A673 (cell line): ENCODE data around the gene ARSI. TPM values are rescaled to one million over a fixed set of nuclear protein-coding genes. Genes with fewer than 3 reads are reported as not detected.

ENCODE experiments used
- BruUV-seq: library from RNA; stranded (reverse); fragments of 400-500 nt; replicated peaks from 2 replicates; lab custom pipeline; 2021; lab: Mats Ljungman, UMichigan
- CTCF ChIA-PET: fragments of 300-600 bp; sonication (Branson Sonifier 250); formaldehyde crosslinking; loops from one replicate; lab custom pipeline; 2022; ENCODE audit warnings: antibody characterized with exemption; lab: Charles Lee
- POLR2A ChIA-PET: fragments of 300-600 bp; sonication (Branson Sonifier 250); formaldehyde crosslinking; loops from one replicate; lab custom pipeline; 2022; ENCODE audit warnings: antibody characterized with exemption; ENCODE audit not compliant: low non-redundant PET; lab: Charles Lee
- DNase-seq: peaks from one replicate; pipeline ENCODE4 v3.0.0-alpha.2; 2015; ENCODE audit warnings: low spot score
- H3K27ac ChIP-seq: fragments of 200-600 bp; sonication (generic); 2 replicates; pipeline ENCODE4 v1.5.1; 2016; ENCODE audit warnings: mixed run types, low read depth, mild to moderate bottlenecking, mixed read lengths, antibody characterized with exemption, low read length; ENCODE audit not compliant: poor library complexity, severe bottlenecking
- H3K27me3 ChIP-seq: fragments of 200-600 bp; sonication (generic); replicated peaks from 2 replicates; pipeline ENCODE4 v1.6.1; 2017; ENCODE audit warnings: mixed run types, low read depth, mild to moderate bottlenecking, mixed read lengths, antibody characterized with exemption, low read length; ENCODE audit not compliant: insufficient read depth, poor library complexity
- H3K36me3 ChIP-seq: fragments of 200-600 bp; sonication (generic); 2 replicates; pipeline ENCODE4 v1.6.1; 2016; ENCODE audit warnings: mixed run types, mild to moderate bottlenecking, mixed read lengths, antibody characterized with exemption, low read length; ENCODE audit not compliant: insufficient read depth, poor library complexity, severe bottlenecking
- H3K4me1 ChIP-seq: fragments of 200-600 bp; sonication (generic); 2 replicates; pipeline ENCODE4 v1.6.1; 2017; ENCODE audit warnings: mixed run types, mild to moderate bottlenecking, mixed read lengths, antibody characterized with exemption, low read length; ENCODE audit not compliant: insufficient read depth, poor library complexity, severe bottlenecking
- H3K4me3 ChIP-seq: fragments of 200-600 bp; sonication (generic); 2 replicates; pipeline ENCODE4 v1.5.1; 2016; ENCODE audit warnings: low read depth, mixed run types, mild to moderate bottlenecking, mixed read lengths, low read length; ENCODE audit not compliant: poor library complexity, severe bottlenecking
- H3K9me3 ChIP-seq: fragments of 200-600 bp; sonication (generic); 2 replicates; pipeline ENCODE4 v1.6.1; 2016; ENCODE audit warnings: mixed run types, low read depth, mild to moderate bottlenecking, mixed read lengths, antibody characterized with exemption, low read length; ENCODE audit not compliant: poor library complexity, severe bottlenecking
- EZH2 ChIP-seq: fragments of 200-600 bp; sonication (generic); IDR thresholded peaks from 2 replicates; pipeline ENCODE4 v1.6.1; 2017; ENCODE audit warnings: borderline replicate concordance, low read depth, mild to moderate bottlenecking, mixed read lengths, antibody characterized with exemption, low read length; ENCODE audit not compliant: poor library complexity, severe bottlenecking
- intact Hi-C: fragments of 100-400 bp; cut with micrococcal nuclease; formaldehyde crosslinking; loops from one replicate; pipeline ENCODE4 v1.10.0; 2022; ENCODE audit not compliant: unreplicated experiment
- total RNA-seq: library from RNA; stranded (reverse); gene quantifications from 2 replicates; pipeline ENCODE4 v1.2.3, GENCODE V29; 2021
- TF ChIP-seq, protein P1 (sequence below): fragments of 300-800, 200-600 bp; sonication (generic); conservative IDR thresholded peaks from 2 replicates; pipeline ENCODE4 v1.5.1; 2017; ENCODE audit warnings: low read depth, mild to moderate bottlenecking, antibody characterized with exemption, low read length, moderate library complexity, mixed read lengths

Gene ARSI
- total RNA-seq, 1 experiment from 2014 or later = 0.30 TPM

GRCh38 chr5:150315245-150315644 is 12.5 kb upstream of the ARSI start:
- no TSS peak for BruUV-seq
- Histone ChIP-seq H3K4me1 (no peaks in the 10 kb centered on the region), H3K27me3 (no peaks in the 10 kb centered on the region), H3K4me3 (no peak overlapping the region), H3K9me3 (no peaks in the 10 kb centered on the region), H3K27ac (no peak overlapping the region), H3K36me3 (no peaks in the 10 kb centered on the region)
- intact Hi-C loops = no loop called here
- ChIA-PET CTCF (no interaction called here), POLR2A (no interaction called here)
- no peak for DNase-seq
- TF ChIP-seq EZH2 = no peak
- TF ChIP-seq, protein P1, sequence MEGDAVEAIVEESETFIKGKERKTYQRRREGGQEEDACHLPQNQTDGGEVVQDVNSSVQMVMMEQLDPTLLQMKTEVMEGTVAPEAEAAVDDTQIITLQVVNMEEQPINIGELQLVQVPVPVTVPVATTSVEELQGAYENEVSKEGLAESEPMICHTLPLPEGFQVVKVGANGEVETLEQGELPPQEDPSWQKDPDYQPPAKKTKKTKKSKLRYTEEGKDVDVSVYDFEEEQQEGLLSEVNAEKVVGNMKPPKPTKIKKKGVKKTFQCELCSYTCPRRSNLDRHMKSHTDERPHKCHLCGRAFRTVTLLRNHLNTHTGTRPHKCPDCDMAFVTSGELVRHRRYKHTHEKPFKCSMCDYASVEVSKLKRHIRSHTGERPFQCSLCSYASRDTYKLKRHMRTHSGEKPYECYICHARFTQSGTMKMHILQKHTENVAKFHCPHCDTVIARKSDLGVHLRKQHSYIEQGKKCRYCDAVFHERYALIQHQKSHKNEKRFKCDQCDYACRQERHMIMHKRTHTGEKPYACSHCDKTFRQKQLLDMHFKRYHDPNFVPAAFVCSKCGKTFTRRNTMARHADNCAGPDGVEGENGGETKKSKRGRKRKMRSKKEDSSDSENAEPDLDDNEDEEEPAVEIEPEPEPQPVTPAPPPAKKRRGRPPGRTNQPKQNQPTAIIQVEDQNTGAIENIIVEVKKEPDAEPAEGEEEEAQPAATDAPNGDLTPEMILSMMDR = no peak

GRCh38 chr5:150313921-150314716 is 11.4 kb upstream of the ARSI start:
- H3K4me3 ChIP-seq = no peak overlapping the region
- ChIA-PET CTCF (no interaction called here), POLR2A (no interaction called here)
- H3K36me3 ChIP-seq = no peaks in the 10 kb centered on the region
- no peaks in the 10 kb centered on the region for H3K4me1 ChIP-seq
- no peak for DNase-seq
- H3K9me3 ChIP-seq = no peaks in the 10 kb centered on the region
- intact Hi-C loops = no loop called here
- TF ChIP-seq, protein P1 = no peak
- TF ChIP-seq EZH2 = no peak
- no peak overlapping the region for H3K27ac ChIP-seq
- BruUV-seq = no TSS peak
- H3K27me3 ChIP-seq = no peaks in the 10 kb centered on the region

DNA sequence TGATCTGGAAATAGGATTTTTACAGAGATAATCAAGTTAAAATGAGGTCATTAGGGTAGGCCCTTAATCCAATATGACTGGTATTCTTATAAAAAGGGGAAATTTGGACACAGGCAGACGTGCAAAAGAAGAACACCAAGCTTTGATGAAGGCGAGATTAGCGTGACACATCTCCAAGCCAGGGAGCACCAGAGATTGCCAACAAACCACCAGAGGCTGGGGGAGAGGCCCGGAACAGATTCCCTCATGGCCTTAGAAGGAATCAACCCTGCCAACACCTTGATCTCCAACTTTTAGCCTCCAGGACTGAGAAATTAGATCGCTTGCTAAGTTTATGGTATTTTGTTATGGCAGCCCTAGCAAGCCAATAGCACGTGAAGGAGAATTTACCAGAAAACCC is 10.8 kb upstream of the ARSI start:
- ChIA-PET POLR2A (no interaction called here), CTCF (no interaction called here)
- Histone ChIP-seq H3K4me1 (no peaks in the 10 kb centered on the region), H3K27ac (no peak overlapping the region), H3K27me3 (no peaks in the 10 kb centered on the region), H3K4me3 (no peak overlapping the region), H3K36me3 (no peaks in the 10 kb centered on the region), H3K9me3 (no peaks in the 10 kb centered on the region)
- intact Hi-C loops = no loop called here
- no TSS peak for BruUV-seq
- DNase-seq = no peak
- TF ChIP-seq, protein P1 = no peak
- TF ChIP-seq EZH2 = no peak
